ENCODE data around the gene SRGAP1.

GRCh38 chr12:63865448-63865847, 20.9 kb downstream of the SRGAP1 start:
- no peak for TF ChIP-seq CTCF (IDR thresholded peaks at IDR 0.05; ENCODE audit: low read length)
- TF ChIP-seq EZH2 (optimal IDR thresholded peaks at IDR 0.05; ENCODE audit: low read depth, low read length) = no peak
- TF ChIP-seq EZH2phosphoT487 (IDR thresholded peaks at IDR 0.05; ENCODE audit: low read length) = no peak
